Neural progenitor cell (in vitro differentiated cells): ENCODE results near the gene COP1. TPM values are rescaled to one million over a fixed set of nuclear protein-coding genes. Genes with fewer than 3 reads are reported as not detected.

Experiments
- DNase-seq: peaks from one replicate; pipeline ENCODE4 v3.0.0-alpha.2; 2016; ENCODE audit warnings: low spot score
- H2AFZ ChIP-seq: fragments of 200-600 bp; sonication (generic); replicated peaks from 2 replicates; pipeline ENCODE4 v1.6.1; 2016; ENCODE audit warnings: antibody characterized with exemption
- H3F3A ChIP-seq: fragments of 200-600 bp; sonication (generic); 2 replicates; pipeline ENCODE4 v1.6.1; 2016; ENCODE audit warnings: antibody characterized with exemption, low read depth
- H3K27ac ChIP-seq: fragments of 200-600 bp; sonication (generic); 2 replicates; pipeline ENCODE4 v1.5.1; 2016; ENCODE audit warnings: mild to moderate bottlenecking
- H3K27me3 ChIP-seq: fragments of 200-600 bp; sonication (generic); 2 replicates; pipeline ENCODE4 v1.6.1; 2016; ENCODE audit warnings: mild to moderate bottlenecking, moderate library complexity
- H3K36me3 ChIP-seq: fragments of 200-600 bp; sonication (generic); 2 replicates; pipeline ENCODE4 v1.5.1; 2016
- H3K4me1 ChIP-seq: fragments of 200-600 bp; sonication (generic); 2 replicates; pipeline ENCODE4 v1.6.1; 2016; ENCODE audit warnings: mixed run types
- H3K4me2 ChIP-seq: fragments of 200-600 bp; sonication (generic); 2 replicates; pipeline ENCODE4 v1.6.1; 2016
- H3K4me3 ChIP-seq: fragments of 200-600 bp; sonication (generic); 2 replicates; pipeline ENCODE4 v1.5.1; 2016
- H3K79me2 ChIP-seq: fragments of 200-600 bp; sonication (generic); 2 replicates; pipeline ENCODE4 v1.6.1; 2016; ENCODE audit warnings: low read depth
- H3K9ac ChIP-seq: fragments of 200-600 bp; sonication (generic); 2 replicates; pipeline ENCODE4 v1.6.1; 2016
- H3K9me3 ChIP-seq: fragments of 200-600 bp; sonication (generic); 2 replicates; pipeline ENCODE4 v1.5.1; 2016; ENCODE audit warnings: low read depth
- H4K20me1 ChIP-seq: fragments of 200-600 bp; sonication (generic); 2 replicates; pipeline ENCODE4 v1.6.1; 2016; ENCODE audit warnings: low read depth
- H3K27ac Mint-ChIP-seq: 3 replicates; pipeline ENCODE4 v1.8.0; 2021; ENCODE audit warnings: mixed read lengths
- H3K27me3 Mint-ChIP-seq: 2 replicates; pipeline ENCODE4 v1.8.0; 2022; ENCODE audit warnings: low read depth, mild to moderate bottlenecking, inconsistent platforms, moderate library complexity, mixed read lengths; ENCODE audit not compliant: insufficient read depth
- H3K36me3 Mint-ChIP-seq: 3 replicates; pipeline ENCODE4 v1.8.0; 2021; ENCODE audit warnings: mixed read lengths
- H3K4me1 Mint-ChIP-seq: 3 replicates; pipeline ENCODE4 v1.8.0; 2021; ENCODE audit warnings: mixed read lengths
- H3K4me3 Mint-ChIP-seq: 3 replicates; pipeline ENCODE4 v1.8.0; 2021; ENCODE audit warnings: mild to moderate bottlenecking, moderate library complexity, mixed read lengths
- H3K9me3 Mint-ChIP-seq: 3 replicates; pipeline ENCODE4 v1.8.0; 2020; ENCODE audit warnings: mixed read lengths
- EZH2 ChIP-seq: fragments of 200-600 bp; sonication (generic); IDR thresholded peaks from 2 replicates; pipeline ENCODE4 v1.6.1; 2017; ENCODE audit warnings: antibody characterized with exemption, mild to moderate bottlenecking, moderate library complexity
- EZH2phosphoT487 ChIP-seq: fragments of 200-600 bp; sonication (generic); IDR thresholded peaks from 2 replicates; pipeline ENCODE4 v1.6.1; 2017; ENCODE audit warnings: antibody characterized with exemption
- total RNA-seq: library from RNA; depleted of rRNA; stranded (reverse); fragments of >200 nt; gene quantifications from 2 replicates; pipeline ENCODE4 v1.2.3, GENCODE V29; 2015; ENCODE audit warnings: low replicate concordance
- TF ChIP-seq, protein P1 (sequence below): fragments of 200-600 bp; sonication (generic); IDR thresholded peaks from 2 replicates; pipeline ENCODE4 v1.5.1; 2017; ENCODE audit warnings: antibody characterized with exemption, mild to moderate bottlenecking

The COP1 gene
- total RNA-seq, 1 donor from 2014 or later: 98.5 TPM

DNA sequence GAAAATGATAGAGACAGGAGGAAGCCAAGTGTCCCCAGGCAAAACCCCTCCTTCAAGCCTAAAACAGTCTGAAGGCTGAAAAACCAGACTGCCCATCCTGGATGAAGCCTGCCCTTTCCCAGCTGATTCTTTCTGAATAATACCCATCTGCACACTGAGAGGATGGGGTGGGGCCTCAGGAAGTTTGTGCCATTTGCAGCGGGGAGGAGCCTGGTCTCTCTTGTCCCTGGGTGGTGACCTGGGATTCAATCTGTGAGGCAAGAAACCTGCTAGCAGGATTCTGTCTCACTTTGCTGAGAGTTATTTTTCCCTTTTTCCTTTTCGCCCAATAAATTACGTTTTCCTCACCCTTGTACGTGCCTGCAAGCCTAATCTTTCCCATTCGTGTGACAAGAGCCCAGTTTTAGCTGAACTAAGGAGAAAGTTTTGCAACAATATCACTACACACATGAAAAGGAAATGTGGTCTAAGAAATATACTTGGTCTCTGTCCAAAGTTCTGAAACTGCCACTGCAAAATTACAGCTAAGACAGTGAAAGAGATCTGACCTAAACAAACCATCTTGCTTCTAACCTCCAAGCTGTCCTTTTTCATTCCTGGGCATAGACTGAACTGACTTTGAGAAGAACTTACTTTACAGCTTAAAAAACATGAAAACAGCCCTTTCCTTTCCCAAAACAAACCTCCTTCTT is 105.0 kb downstream of the COP1 start:
- peaks cover 22% of the 10 kb centered on the region for H3K36me3 ChIP-seq
- peaks cover 2% of the 10 kb centered on the region for H3K27me3 Mint-ChIP-seq
- H3K27ac Mint-ChIP-seq: no peak overlapping the region
- H3K4me3 Mint-ChIP-seq: no peak overlapping the region
- no peak overlapping the region for H3K4me2 ChIP-seq
- H3K4me1 Mint-ChIP-seq: peaks cover 4% of the 10 kb centered on the region
- H3K79me2 ChIP-seq: no peaks in the 10 kb centered on the region
- H2AFZ ChIP-seq: no peak overlapping the region
- no peaks in the 10 kb centered on the region for H3F3A ChIP-seq
- DNase-seq: no peak
- H3K27me3 ChIP-seq: no peaks in the 10 kb centered on the region
- H3K36me3 Mint-ChIP-seq: peaks cover 25% of the 10 kb centered on the region
- H4K20me1 ChIP-seq: peaks cover 14% of the 10 kb centered on the region
- H3K27ac ChIP-seq: no peak overlapping the region
- TF ChIP-seq EZH2: no peak
- TF ChIP-seq EZH2phosphoT487: no peak
- TF ChIP-seq, protein P1, sequence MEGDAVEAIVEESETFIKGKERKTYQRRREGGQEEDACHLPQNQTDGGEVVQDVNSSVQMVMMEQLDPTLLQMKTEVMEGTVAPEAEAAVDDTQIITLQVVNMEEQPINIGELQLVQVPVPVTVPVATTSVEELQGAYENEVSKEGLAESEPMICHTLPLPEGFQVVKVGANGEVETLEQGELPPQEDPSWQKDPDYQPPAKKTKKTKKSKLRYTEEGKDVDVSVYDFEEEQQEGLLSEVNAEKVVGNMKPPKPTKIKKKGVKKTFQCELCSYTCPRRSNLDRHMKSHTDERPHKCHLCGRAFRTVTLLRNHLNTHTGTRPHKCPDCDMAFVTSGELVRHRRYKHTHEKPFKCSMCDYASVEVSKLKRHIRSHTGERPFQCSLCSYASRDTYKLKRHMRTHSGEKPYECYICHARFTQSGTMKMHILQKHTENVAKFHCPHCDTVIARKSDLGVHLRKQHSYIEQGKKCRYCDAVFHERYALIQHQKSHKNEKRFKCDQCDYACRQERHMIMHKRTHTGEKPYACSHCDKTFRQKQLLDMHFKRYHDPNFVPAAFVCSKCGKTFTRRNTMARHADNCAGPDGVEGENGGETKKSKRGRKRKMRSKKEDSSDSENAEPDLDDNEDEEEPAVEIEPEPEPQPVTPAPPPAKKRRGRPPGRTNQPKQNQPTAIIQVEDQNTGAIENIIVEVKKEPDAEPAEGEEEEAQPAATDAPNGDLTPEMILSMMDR: no peak
- H3K9me3 Mint-ChIP-seq: no peaks in the 10 kb centered on the region
- peaks cover 14% of the 10 kb centered on the region for H3K9me3 ChIP-seq
- H3K4me3 ChIP-seq: no peak overlapping the region
- no peaks in the 10 kb centered on the region for H3K4me1 ChIP-seq
- H3K9ac ChIP-seq: no peak overlapping the region

DNA sequence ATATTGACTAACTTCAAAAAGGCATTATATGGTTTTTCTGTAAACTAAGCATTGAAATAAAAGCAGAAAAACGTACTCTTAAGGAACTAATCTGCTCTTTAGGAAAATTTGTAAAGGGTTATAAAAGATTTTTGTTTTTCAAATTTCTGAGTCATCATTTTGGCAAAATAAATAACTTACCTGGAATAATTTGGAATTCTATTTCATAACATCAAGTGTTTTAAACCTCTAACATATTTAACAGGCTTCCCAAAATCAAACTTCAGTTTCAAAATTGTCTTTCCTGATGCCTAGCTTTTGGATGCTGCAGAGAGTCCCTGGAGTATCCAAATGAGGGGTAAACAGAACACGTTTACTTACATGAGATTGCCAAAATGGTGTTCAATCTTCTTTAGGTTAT is 108.5 kb downstream of the COP1 start:
- Histone ChIP-seq H3K4me2 (no peak overlapping the region), H3K27ac (no peak overlapping the region), H3K27me3 (no peaks in the 10 kb centered on the region), H3K4me1 (no peaks in the 10 kb centered on the region), H3K36me3 (peaks cover 27% of the 10 kb centered on the region), H2AFZ (no peak overlapping the region), H4K20me1 (peaks cover 14% of the 10 kb centered on the region), H3F3A (no peaks in the 10 kb centered on the region), H3K4me3 (no peak overlapping the region), H3K9ac (no peak overlapping the region), H3K9me3 (peaks cover 14% of the 10 kb centered on the region), H3K79me2 (no peaks in the 10 kb centered on the region)
- peaks cover 26% of the 10 kb centered on the region for H3K36me3 Mint-ChIP-seq
- H3K4me1 Mint-ChIP-seq: peaks cover 4% of the 10 kb centered on the region
- no peaks in the 10 kb centered on the region for H3K9me3 Mint-ChIP-seq
- no peak overlapping the region for H3K4me3 Mint-ChIP-seq
- DNase-seq: no peak
- TF ChIP-seq EZH2phosphoT487 (no peak), EZH2 (no peak)
- TF ChIP-seq, protein P1: no peak
- no peak overlapping the region for H3K27ac Mint-ChIP-seq
- H3K27me3 Mint-ChIP-seq: peaks cover 2% of the 10 kb centered on the region

DNA sequence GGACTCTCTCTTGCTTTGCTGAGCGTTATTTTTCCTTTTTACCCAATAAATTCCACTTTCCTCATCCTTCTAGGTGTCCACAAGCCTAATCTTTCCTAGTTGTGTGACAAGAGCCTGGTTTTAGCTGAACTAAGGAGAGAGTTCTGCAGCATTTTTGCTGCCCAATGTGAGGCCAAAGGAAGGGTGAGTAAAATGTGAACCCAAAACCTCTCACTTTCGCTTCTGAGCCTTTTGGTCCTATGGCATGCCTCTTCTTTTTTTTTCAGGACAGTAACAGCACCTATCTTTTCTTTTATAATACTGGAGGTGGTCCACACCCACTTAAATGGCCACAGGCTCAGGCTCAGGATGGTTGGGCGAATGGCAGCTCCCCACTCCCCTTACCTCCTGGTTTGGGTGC is 111.1 kb downstream of the COP1 start:
- Mint-ChIP-seq H3K9me3 (no peaks in the 10 kb centered on the region), H3K27ac (no peak overlapping the region)

More for the DNA sequence above, 111.1 kb downstream of the COP1 start:
- Histone ChIP-seq H3K27me3 (no peaks in the 10 kb centered on the region), H3K4me2 (no peak overlapping the region), H3K4me1 (no peaks in the 10 kb centered on the region), H3K4me3 (no peak overlapping the region), H3K9ac (no peak overlapping the region), H3F3A (no peaks in the 10 kb centered on the region), H3K79me2 (no peaks in the 10 kb centered on the region), H3K27ac (no peak overlapping the region), H2AFZ (no peak overlapping the region), H3K9me3 (peaks cover 14% of the 10 kb centered on the region), H3K36me3 (peaks cover 27% of the 10 kb centered on the region), H4K20me1 (no peaks in the 10 kb centered on the region)
- Mint-ChIP-seq H3K27me3 (peaks cover 2% of the 10 kb centered on the region), H3K4me3 (no peak overlapping the region), H3K4me1 (no peaks in the 10 kb centered on the region), H3K36me3 (peaks cover 23% of the 10 kb centered on the region)
- TF ChIP-seq EZH2 (no peak), EZH2phosphoT487 (no peak)
- TF ChIP-seq, protein P1: no peak
- no peak for DNase-seq
